Choroid plexus epithelial cell (primary cell): ENCODE data around the gene SLAMF7.
"Not testable (repeated sequence)": the region's sequence is repeated elsewhere in the genome, so short reads cannot be mapped to it uniquely, and the experiment has no call there.

Experiments used
- DNase-seq: peaks from one replicate; pipeline ENCODE4 v3.0.0-alpha.2; 2010; ENCODE audit warnings: low read depth
- H3K4me3 ChIP-seq: 2 replicates; pipeline ENCODE4 v1.5.1; 2011; ENCODE audit warnings: low read depth, mild to moderate bottlenecking, control low read depth, low read length, moderate library complexity
- TF ChIP-seq, protein P1 (sequence below): conservative IDR thresholded peaks from 2 replicates; pipeline ENCODE4 v1.5.1; 2011; ENCODE audit warnings: low read depth, mild to moderate bottlenecking, control low read depth, inconsistent platforms, low read length, moderate library complexity

SLAMF7 gene

DNA sequence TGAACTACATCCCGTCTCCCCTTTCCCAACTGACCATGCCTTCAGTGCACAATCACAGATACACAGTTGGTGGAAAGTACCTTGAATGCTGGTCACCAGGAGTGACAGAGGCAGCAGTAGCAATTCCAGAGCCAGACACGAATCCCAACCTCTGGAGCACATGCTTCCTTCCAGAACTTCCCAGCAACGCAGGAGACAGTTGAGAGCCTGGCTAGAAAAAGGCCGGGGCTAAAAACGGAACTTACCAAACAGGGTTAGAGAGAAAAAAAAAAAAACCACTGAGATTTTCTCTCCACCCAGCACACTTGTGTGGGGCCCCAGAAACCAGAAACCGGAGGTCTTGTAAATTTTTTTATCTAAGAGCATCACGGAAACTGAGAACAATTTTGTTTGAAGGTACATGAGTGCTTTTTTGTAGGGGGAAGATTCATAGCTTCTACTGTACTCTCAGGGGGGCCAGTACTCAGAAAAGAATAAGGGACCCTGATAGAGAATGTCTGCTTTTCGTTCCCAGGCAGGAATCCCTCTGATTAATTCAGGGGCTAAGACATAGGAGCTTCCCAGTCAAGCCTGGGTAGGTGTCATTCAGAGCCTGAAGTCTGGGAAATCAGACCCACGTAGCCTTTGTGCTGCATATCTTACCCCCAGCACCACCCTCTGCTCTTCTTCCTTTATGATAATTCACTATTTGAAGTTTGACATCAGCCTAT, 27.3 kb upstream of the SLAMF7 start, which contains the start of gene CD48:
TSS of gene CD48 (minus strand) at position 221 of the 710 bp plus-strand sequence. CDS start at position 162, 59 bp downstream.
- H3K4me3 ChIP-seq: no peak within 1 kb of the TSS
- TF ChIP-seq, protein P1, sequence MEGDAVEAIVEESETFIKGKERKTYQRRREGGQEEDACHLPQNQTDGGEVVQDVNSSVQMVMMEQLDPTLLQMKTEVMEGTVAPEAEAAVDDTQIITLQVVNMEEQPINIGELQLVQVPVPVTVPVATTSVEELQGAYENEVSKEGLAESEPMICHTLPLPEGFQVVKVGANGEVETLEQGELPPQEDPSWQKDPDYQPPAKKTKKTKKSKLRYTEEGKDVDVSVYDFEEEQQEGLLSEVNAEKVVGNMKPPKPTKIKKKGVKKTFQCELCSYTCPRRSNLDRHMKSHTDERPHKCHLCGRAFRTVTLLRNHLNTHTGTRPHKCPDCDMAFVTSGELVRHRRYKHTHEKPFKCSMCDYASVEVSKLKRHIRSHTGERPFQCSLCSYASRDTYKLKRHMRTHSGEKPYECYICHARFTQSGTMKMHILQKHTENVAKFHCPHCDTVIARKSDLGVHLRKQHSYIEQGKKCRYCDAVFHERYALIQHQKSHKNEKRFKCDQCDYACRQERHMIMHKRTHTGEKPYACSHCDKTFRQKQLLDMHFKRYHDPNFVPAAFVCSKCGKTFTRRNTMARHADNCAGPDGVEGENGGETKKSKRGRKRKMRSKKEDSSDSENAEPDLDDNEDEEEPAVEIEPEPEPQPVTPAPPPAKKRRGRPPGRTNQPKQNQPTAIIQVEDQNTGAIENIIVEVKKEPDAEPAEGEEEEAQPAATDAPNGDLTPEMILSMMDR: no peak
- DNase-seq: no peak

DNA sequence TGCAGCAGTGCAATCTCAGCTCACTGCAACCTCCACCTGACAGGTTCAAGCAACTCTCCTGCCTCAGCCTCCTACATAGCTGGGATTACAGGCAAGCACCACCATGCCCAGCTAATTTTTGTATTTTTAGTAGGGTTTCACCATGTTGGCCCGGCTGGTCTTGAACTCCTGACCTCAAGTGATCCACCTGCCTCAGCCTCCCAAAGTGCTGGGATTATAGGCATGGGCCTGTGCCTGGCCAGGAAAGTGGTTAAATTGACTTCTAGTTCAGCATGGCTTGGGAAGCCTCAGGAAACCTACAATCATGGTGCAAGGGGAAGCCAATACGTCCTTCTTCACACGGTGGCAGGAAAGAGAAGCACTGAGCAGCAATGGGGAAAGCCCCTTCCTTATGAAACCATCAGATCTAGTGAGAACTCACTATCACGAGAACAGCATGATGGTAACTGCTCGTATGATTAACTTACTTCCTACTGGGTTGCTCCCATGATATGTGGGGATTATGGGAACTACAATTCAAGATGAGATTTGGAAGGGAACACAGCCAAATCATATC, 26.4 kb upstream of the SLAMF7 start:
- not testable (repeated sequence) for H3K4me3 ChIP-seq, DNase-seq

DNA sequence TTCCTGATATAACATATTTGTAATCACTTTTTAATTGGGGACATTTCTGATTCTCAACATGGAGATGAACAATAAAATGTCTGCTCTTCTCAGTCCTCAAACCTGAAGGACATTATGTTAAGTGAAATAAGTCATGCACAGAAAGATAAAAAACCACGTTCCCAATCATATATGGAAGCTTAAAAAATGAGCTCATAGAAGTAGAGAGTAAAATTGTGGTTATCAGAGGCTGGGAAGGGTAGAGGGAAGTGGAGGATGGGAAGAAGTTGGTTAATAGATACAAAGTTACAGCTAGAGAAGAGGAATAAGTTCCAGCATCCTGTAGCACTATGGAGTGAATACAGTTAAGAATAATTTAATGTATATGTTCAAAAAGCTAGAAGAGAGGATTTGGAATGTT, 25.9 kb upstream of the SLAMF7 start:
- no peak for DNase-seq
- no peak overlapping the region for H3K4me3 ChIP-seq

GRCh38 chr1:160714034-160714648, 24.9 kb upstream of the SLAMF7 start:
- DNase-seq: not testable (repeated sequence)

More for the DNA sequence above, 25.9 kb upstream of the SLAMF7 start:
- TF ChIP-seq, protein P1: no peak

GRCh38 chr1:160716013-160716412, 23.0 kb upstream of the SLAMF7 start:
- no peak for DNase-seq
- TF ChIP-seq, protein P1: no peak
- H3K4me3 ChIP-seq: no peak overlapping the region

More at GRCh38 chr1:160714034-160714648, 24.9 kb upstream of the SLAMF7 start:
- H3K4me3 ChIP-seq: not testable (repeated sequence)

DNA sequence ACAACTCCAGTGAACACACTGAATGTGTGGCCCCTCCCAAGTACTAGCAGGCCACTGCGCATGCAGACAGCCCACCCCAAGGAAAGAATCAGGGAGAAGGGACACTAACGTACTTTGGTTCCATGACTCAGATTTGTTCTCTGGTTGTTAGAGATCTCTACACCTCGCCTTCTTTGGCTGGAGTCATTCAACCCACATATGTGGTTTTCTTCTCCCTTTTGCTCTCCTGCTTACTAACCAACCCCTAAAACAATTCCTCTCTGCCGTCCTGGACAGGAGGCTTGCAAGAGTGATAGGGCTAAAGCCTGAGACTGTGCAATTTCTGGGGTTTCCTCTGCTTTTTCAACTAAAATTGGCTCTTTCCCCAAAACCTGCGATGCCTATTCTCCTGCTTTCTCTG, 21.7 kb upstream of the SLAMF7 start:
- no peak for DNase-seq
- no peak overlapping the region for H3K4me3 ChIP-seq
- TF ChIP-seq, protein P1: no peak

DNA sequence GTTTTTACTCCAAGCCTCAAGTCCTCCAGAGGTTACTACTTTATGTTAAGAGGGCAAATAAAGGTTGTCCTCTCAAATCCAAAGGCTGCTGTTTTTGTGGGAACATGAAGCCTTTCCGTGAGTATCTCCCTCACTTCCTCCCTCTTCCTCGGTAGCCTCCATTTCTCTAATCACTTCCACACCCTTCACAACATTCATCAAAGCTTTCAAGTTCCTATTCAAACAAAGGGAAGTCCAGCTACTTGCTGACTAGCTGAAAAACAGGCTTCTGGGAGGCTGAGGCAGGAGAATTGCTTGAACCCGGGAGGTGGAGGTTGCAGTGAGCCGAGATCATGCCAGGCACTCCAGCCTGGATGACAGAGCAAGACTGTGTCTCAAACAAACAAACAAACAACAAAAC, 20.8 kb upstream of the SLAMF7 start:
- TF ChIP-seq, protein P1: no peak
- no peak for DNase-seq
- no peak overlapping the region for H3K4me3 ChIP-seq
